Transverse colon (tissue), 4 donors: ENCODE results near the gene SLC39A9. TPM values are rescaled to one million over a fixed set of nuclear protein-coding genes. Genes with fewer than 3 reads are reported as not detected.

ENCODE experiments used
- DNase-seq: peaks from one replicate; pipeline ENCODE4 v3.0.0-alpha.2; 2019
- H3K27ac ChIP-seq, 4 donors: fragments of 200-600 bp; sonication (generic); 2 replicates each; pipeline ENCODE4 v1.5.1; 2016 to 2018; ENCODE audit warnings: inconsistent platforms in 4 of 4
- H3K27me3 ChIP-seq: fragments of 200-600 bp; sonication (generic); 2 replicates; pipeline ENCODE4 v1.5.1; 2017; ENCODE audit warnings: inconsistent platforms
- H3K36me3 ChIP-seq, 4 donors: fragments of 200-600 bp; sonication (generic); 2 replicates each; pipeline ENCODE4 v1.5.1; 2017 to 2019; ENCODE audit warnings: inconsistent platforms in 4 of 4
- H3K4me1 ChIP-seq, 4 donors: fragments of 200-600 bp; sonication (generic); 2 replicates each; pipeline ENCODE4 v1.5.1; 2017 to 2020; ENCODE audit warnings: inconsistent platforms in 4 of 4
- H3K4me3 ChIP-seq, 4 donors: fragments of 200-600 bp; sonication (generic); 1 replicate in 1 of 4; 2 replicates in 3 of 4; pipeline versions ENCODE4 v1.5.1 to v1.6.1; 2017 to 2019; ENCODE audit warnings: inconsistent platforms in 4 of 4
- H3K9me3 ChIP-seq, 2 donors: fragments of 200-600 bp; sonication (generic); 2 replicates each; pipeline ENCODE4 v1.5.1; 2017 to 2019; ENCODE audit warnings: inconsistent platforms in 2 of 2
- CTCF ChIP-seq, 5 experiments: fragments of 200-600 bp in 3 of 5; fragments of 450-650 bp in 2 of 5; sonication (generic) in 3 of 5; IDR thresholded peaks; 1 replicate in 2 of 5; 2 replicates in 3 of 5; pipeline ENCODE4 v1.5.1; 2016 to 2017; ENCODE audit warnings: antibody characterized with exemption in 5 of 5, inconsistent platforms in 3 of 5, mild to moderate bottlenecking in 2 of 5, moderate library complexity in 1 of 5
- EP300 ChIP-seq: sonication (generic); formaldehyde crosslinking; IDR thresholded peaks from one replicate; pipeline ENCODE4 v1.6.1; 2017; ENCODE audit warnings: antibody characterized with exemption, low read depth
- POLR2A ChIP-seq: fragments of 450-650 bp; IDR thresholded peaks from one replicate; pipeline ENCODE4 v1.6.1; 2016; ENCODE audit warnings: antibody characterized with exemption, mild to moderate bottlenecking, moderate library complexity
- POLR2AphosphoS5 ChIP-seq, 3 donors: sonication (generic); formaldehyde crosslinking; IDR thresholded peaks; one replicate each; pipeline ENCODE4 v1.6.1; 2016; ENCODE audit warnings: antibody characterized with exemption in 3 of 3
- WGBS, 2 donors: methylation state at CpG; one replicate each; pipeline ENCODE4 v1.1.5; 2018; ENCODE audit warnings: low coverage in 1 of 2; 5-methylcytosine and 5-hydroxymethylcytosine counted together
- in situ Hi-C, 4 donors: fragments of 200-750 bp; cut with MboI; loops; one replicate each; pipeline versions ENCODE4 v1.15.0 to v1.15.1; 2017; ENCODE audit warnings: low sequenced_read_pairs in 3 of 4, low pct_ligation_motif_present in 1 of 4, low pct_unique_long_range_greater_than_20kb in 1 of 4
- intact Hi-C: fragments of 100-400 bp; cut with DNase I; formaldehyde crosslinking; loops from one replicate; pipeline ENCODE4 v1.15.1; 2023; ENCODE audit warnings: low total_unique reads
- total RNA-seq, 4 donors: library from RNA; depleted of rRNA; stranded (reverse); fragments of >200 nt; gene quantifications; one replicate each; pipeline ENCODE4 v1.1.0, GENCODE V29; 2016

Gene SLC39A9
- total RNA-seq, 4 donors from 2014 or later = 24.5 to 103 (median 72.2) TPM

GRCh38 chr14:69400154-69400553 is 1.7 kb downstream of the SLC39A9 start:
- H3K9me3 ChIP-seq = no peaks in the 10 kb centered on the region
- intact Hi-C loops (no loop called here), in situ Hi-C loops (no loop called here)
- TF ChIP-seq POLR2AphosphoS5 (IDR thresholded peaks at IDR 0.05) (no peak), CTCF (IDR thresholded peaks at IDR 0.05) (no peak), POLR2A (no peak), EP300 (no peak)
- DNase-seq = no peak
- peak overlapping the region in 2 of 4 donors; percentile 71 to 87 for H3K4me3 ChIP-seq
- peaks cover 30 to 53% (median 39%) of the 10 kb centered on the region in 4 donors for H3K4me1 ChIP-seq
- H3K36me3 ChIP-seq = peaks cover 0 to 11% (median 1%) of the 10 kb centered on the region in 4 donors
- no peak overlapping the region for H3K27ac ChIP-seq
- H3K27me3 ChIP-seq = no peaks in the 10 kb centered on the region
- WGBS, 2 donors = 85 to 89% methylated on average over 6 of the region's 6 CpGs

GRCh38 chr14:69401841-69402240 is 3.3 kb downstream of the SLC39A9 start:
- TF ChIP-seq CTCF (IDR thresholded peaks at IDR 0.05) = no peak
- TF ChIP-seq POLR2AphosphoS5 (IDR thresholded peaks at IDR 0.05) = no peak
- TF ChIP-seq POLR2A = no peak
- no peak for TF ChIP-seq EP300
- intact Hi-C loops = no loop called here
- H3K36me3 ChIP-seq = no peaks in the 10 kb centered on the region
- H3K27ac ChIP-seq = no peak overlapping the region
- WGBS, 2 donors = 47 to 68% methylated on average over 2 of the region's 2 CpGs
- no peaks in the 10 kb centered on the region for H3K27me3 ChIP-seq
- no peak for DNase-seq
- in situ Hi-C loops = no loop called here
- no peaks in the 10 kb centered on the region for H3K9me3 ChIP-seq
- H3K4me1 ChIP-seq = peaks cover 23 to 38% (median 34%) of the 10 kb centered on the region in 4 donors
- no peak overlapping the region for H3K4me3 ChIP-seq

GRCh38 chr14:69404478-69404877 is 6.0 kb downstream of the SLC39A9 start:
- no peak overlapping the region for H3K27ac ChIP-seq
- no peak for TF ChIP-seq POLR2AphosphoS5 (IDR thresholded peaks at IDR 0.05)
- TF ChIP-seq CTCF (IDR thresholded peaks at IDR 0.05) = no peak
- intact Hi-C loops (no loop called here), in situ Hi-C loops (no loop called here)
- 75 to 93% methylated on average over 2 to 3 of the region's 3 CpGs for WGBS, 2 donors
- DNase-seq = no peak
- peaks cover 0 to under 1% (median 0%) of the 10 kb centered on the region in 4 donors for H3K36me3 ChIP-seq
- H3K4me3 ChIP-seq = no peak overlapping the region
- no peaks in the 10 kb centered on the region for H3K9me3 ChIP-seq
- H3K27me3 ChIP-seq = no peaks in the 10 kb centered on the region
- peaks cover 15 to 26% (median 22%) of the 10 kb centered on the region in 4 donors for H3K4me1 ChIP-seq

GRCh38 chr14:69404883-69405282 is 6.4 kb downstream of the SLC39A9 start:
- H3K36me3 ChIP-seq = peaks cover 0 to 2% (median 0%) of the 10 kb centered on the region in 4 donors
- in situ Hi-C loops (no loop called here), intact Hi-C loops (no loop called here)
- no peak overlapping the region for H3K4me3 ChIP-seq
- H3K27ac ChIP-seq = no peak overlapping the region
- DNase-seq = no peak
- TF ChIP-seq POLR2AphosphoS5 (IDR thresholded peaks at IDR 0.05) = no peak
- TF ChIP-seq CTCF (IDR thresholded peaks at IDR 0.05) = no peak
- TF ChIP-seq EP300 = no peak
- no peak for TF ChIP-seq POLR2A
- no peaks in the 10 kb centered on the region for H3K27me3 ChIP-seq
- 83 to 89% methylated on average over 4 to 5 of the region's 5 CpGs for WGBS, 2 donors
- peaks cover 11 to 22% (median 18%) of the 10 kb centered on the region in 4 donors for H3K4me1 ChIP-seq
- H3K9me3 ChIP-seq = no peaks in the 10 kb centered on the region
